Spleen (tissue), 11 donors: ENCODE measurements around the gene SMARCA1. TPM values are rescaled to one million over a fixed set of nuclear protein-coding genes. Genes with fewer than 3 reads are reported as not detected.

Source experiments
- DNase-seq: peaks from one replicate; pipeline ENCODE4 v3.0.0-alpha.2; 2020
- H3K27ac ChIP-seq, 8 donors: fragments of 200-600 bp; sonication (generic) in 7 of 8; 1 replicate in 4 of 8; 2 replicates in 4 of 8; pipeline versions ENCODE4 v1.5.0 to v1.8.0; 2016 to 2021; ENCODE audit warnings: inconsistent platforms in 4 of 8, mild to moderate bottlenecking in 4 of 8, moderate library complexity in 1 of 8
- H3K27me3 ChIP-seq, 7 donors: fragments of 200-600 bp; sonication (generic) in 6 of 7; replicated peaks in 1 of 7; 1 replicate in 4 of 7; 2 replicates in 3 of 7; pipeline versions ENCODE4 v1.5.0 to v1.8.0; 2016 to 2021; ENCODE audit warnings: inconsistent platforms in 3 of 7, mild to moderate bottlenecking in 1 of 7
- H3K36me3 ChIP-seq, 6 donors: fragments of 200-600 bp; sonication (generic) in 5 of 6; 1 replicate in 4 of 6; 2 replicates in 2 of 6; pipeline versions ENCODE4 v1.5.0 to v1.8.0; 2016 to 2021; ENCODE audit warnings: inconsistent platforms in 2 of 6
- H3K4me1 ChIP-seq, 6 donors: fragments of 200-600 bp; sonication (generic) in 5 of 6; 1 replicate in 3 of 6; 2 replicates in 3 of 6; pipeline versions ENCODE4 v1.5.0 to v1.8.0; 2016 to 2021; ENCODE audit warnings: inconsistent platforms in 3 of 6
- H3K4me3 ChIP-seq, 8 donors: fragments of 200-600 bp; sonication (generic) in 7 of 8; 1 replicate in 4 of 8; 2 replicates in 4 of 8; pipeline versions ENCODE4 v1.5.0 to v1.8.0; 2016 to 2021; ENCODE audit warnings: inconsistent platforms in 4 of 8, mild to moderate bottlenecking in 4 of 8, moderate library complexity in 2 of 8
- H3K9me3 ChIP-seq, 8 donors: fragments of 200-600 bp; sonication (generic) in 7 of 8; 1 replicate in 4 of 8; 2 replicates in 4 of 8; pipeline versions ENCODE4 v1.5.0 to v1.8.0; 2016 to 2021; ENCODE audit warnings: inconsistent platforms in 4 of 8
- CTCF ChIP-seq, 11 experiments: fragments of 200-600 bp in 7 of 11; fragments of 450-650 bp in 4 of 11; sonication (generic) in 4 of 11; IDR thresholded peaks in 8 of 11; conservative IDR thresholded peaks in 3 of 11; 1 replicate in 7 of 11; 2 replicates in 4 of 11; pipeline versions ENCODE4 v1.4.0 to v1.8.0; 2016 to 2021; ENCODE audit warnings: antibody characterized with exemption in 11 of 11, inconsistent platforms in 4 of 11, mild to moderate bottlenecking in 1 of 11
- POLR2A ChIP-seq, 3 donors: fragments of 450-650 bp; IDR thresholded peaks; one replicate each; pipeline ENCODE4 v1.5.1; 2017; ENCODE audit warnings: antibody characterized with exemption in 3 of 3, mild to moderate bottlenecking in 1 of 3
- POLR2AphosphoS5 ChIP-seq, 3 donors: sonication (generic); formaldehyde crosslinking; IDR thresholded peaks; one replicate each; pipeline ENCODE4 v1.5.1; 2017; ENCODE audit warnings: antibody characterized with exemption in 3 of 3
- WGBS, 5 donors: extraction: QIAGEN DNeasy Blood & Tissue Kit in 3 of 5; methylation state at CpG; one replicate each; pipeline versions ENCODE4 v1.1.5 to v1.1.7; 2013 to 2018; 5-methylcytosine and 5-hydroxymethylcytosine counted together
- intact Hi-C: fragments of 100-400 bp; cut with DNase I; formaldehyde crosslinking; loops from one replicate; pipeline ENCODE4 v1.15.0; 2023; ENCODE audit warnings: low total_unique reads
- polyA plus RNA-seq, 3 donors: library from polyadenylated mRNA; stranded (reverse); fragments of 200-250 nt; gene quantifications; one replicate each; pipeline ENCODE4 v1.2.1, GENCODE V29; 2013
- total RNA-seq, 7 donors: library from RNA; depleted of rRNA in 3 of 7; stranded (reverse); fragments of >200 nt in 3 of 7; fragmentation: NEBNext Ultra II Directional in 4 of 7; extraction: Animal tissue kit (Norgen Biotek cat#: 25700) in 4 of 7; gene quantifications; one replicate each; pipeline versions ENCODE4 v1.1.0 to v1.2.1, GENCODE V29; 2016 to 2021
- donor health status: healthy with polysubstance abuse.
- donor health status: DM: no; HTN: no; CAD: no; lungs with moderate emphysema.
- donor health status: DM: no; HTN: no; CAD: no.
- donor health status: Bipolar disorder and iron deficiency.
- donor health status: healthy.
- donor health status: DM: no; HTN: no; CAD: no.
- donor health status: DM: yes; HTN: yes; CAD: no.

The SMARCA1 gene
- total and polyA plus RNA-seq, 10 donors: 2.5 to 25.3 (median 15.8) TPM

GRCh38 chrX:129490330-129490729, 33.0 kb downstream of the SMARCA1 start:
- H3K4me1 ChIP-seq: no peaks in the 10 kb centered on the region
- no peaks in the 10 kb centered on the region for H3K9me3 ChIP-seq
- WGBS, 5 donors: 60 to 95% (median 85%) methylated on average over 2 of the region's 2 CpGs
- TF ChIP-seq CTCF (IDR thresholded peaks at IDR 0.05 in 8 of 11, conservative IDR thresholded peaks at IDR 0.05 in 3 of 11): no peak
- TF ChIP-seq POLR2A (IDR thresholded peaks at IDR 0.05): no peak
- TF ChIP-seq POLR2AphosphoS5 (IDR thresholded peaks at IDR 0.05): no peak
- no peaks in the 10 kb centered on the region for H3K27me3 ChIP-seq
- H3K27ac ChIP-seq: no peak overlapping the region
- intact Hi-C loops: no loop called here
- no peak overlapping the region for H3K4me3 ChIP-seq
- no peak for DNase-seq
- H3K36me3 ChIP-seq: peaks cover 0 to 2% (median 0%) of the 10 kb centered on the region in 6 donors

GRCh38 chrX:129488359-129488758, 34.9 kb downstream of the SMARCA1 start:
- TF ChIP-seq POLR2A (IDR thresholded peaks at IDR 0.05): no peak
- TF ChIP-seq CTCF (IDR thresholded peaks at IDR 0.05 in 8 of 11, conservative IDR thresholded peaks at IDR 0.05 in 3 of 11): no peak
- TF ChIP-seq POLR2AphosphoS5 (IDR thresholded peaks at IDR 0.05): no peak
- intact Hi-C loops: no loop called here
- Histone ChIP-seq H3K27ac (no peak overlapping the region), H3K27me3 (no peaks in the 10 kb centered on the region), H3K4me3 (no peak overlapping the region), H3K4me1 (no peaks in the 10 kb centered on the region), H3K9me3 (no peaks in the 10 kb centered on the region), H3K36me3 (peaks cover 0 to 2% (median 0%) of the 10 kb centered on the region in 6 donors)
- no peak for DNase-seq

- H3K36me3 ChIP-seq: no peaks in the 10 kb centered on the region
- no peaks in the 10 kb centered on the region for H3K27me3 ChIP-seq
- H3K4me3 ChIP-seq: no peak overlapping the region
- H3K27ac ChIP-seq: no peak overlapping the region
- 88 to 96% (median 94%) methylated on average over 6 of the region's 6 CpGs for WGBS, 5 donors
- DNase-seq: no peak
- TF ChIP-seq POLR2AphosphoS5 (IDR thresholded peaks at IDR 0.05): no peak
- no peak for TF ChIP-seq CTCF (IDR thresholded peaks at IDR 0.05 in 8 of 11, conservative IDR thresholded peaks at IDR 0.05 in 3 of 11)
- TF ChIP-seq POLR2A (IDR thresholded peaks at IDR 0.05): no peak
- intact Hi-C loops: no loop called here
- no peaks in the 10 kb centered on the region for H3K9me3 ChIP-seq
- H3K4me1 ChIP-seq: no peaks in the 10 kb centered on the region
Measured at GRCh38 chrX:129480889-129481288, 42.4 kb downstream of the SMARCA1 start.

- intact Hi-C loops: no loop called here
- H3K9me3 ChIP-seq: no peaks in the 10 kb centered on the region
- no peak for DNase-seq
- no peaks in the 10 kb centered on the region for H3K4me1 ChIP-seq
- H3K36me3 ChIP-seq: no peaks in the 10 kb centered on the region
- H3K27me3 ChIP-seq: no peaks in the 10 kb centered on the region
- TF ChIP-seq POLR2AphosphoS5 (IDR thresholded peaks at IDR 0.05) (no peak), POLR2A (IDR thresholded peaks at IDR 0.05) (no peak), CTCF (IDR thresholded peaks at IDR 0.05 in 8 of 11, conservative IDR thresholded peaks at IDR 0.05 in 3 of 11) (no peak)
- no peak overlapping the region for H3K27ac ChIP-seq
- WGBS, 5 donors: 66 to 91% (median 72%) methylated on average over 4 of the region's 4 CpGs
- no peak overlapping the region for H3K4me3 ChIP-seq
Measured at GRCh38 chrX:129478516-129478915, 44.8 kb downstream of the SMARCA1 start.
